CD8-positive, alpha-beta memory T cell (primary cell): Measurements from ENCODE around the gene RAD51AP2. TPM values are rescaled to one million over a fixed set of nuclear protein-coding genes. Genes with fewer than 3 reads are reported as not detected.

Source experiments
- CTCF ChIA-PET: fragments of 350-600 bp; sonication (Branson Sonifier 250); formaldehyde crosslinking; loops from one replicate; lab custom pipeline; 2021; ENCODE audit warnings: antibody characterized with exemption; lab: Charles Lee
- POLR2A ChIA-PET: fragments of 350-600 bp; sonication (Branson Sonifier 250); formaldehyde crosslinking; loops from one replicate; lab custom pipeline; 2021; ENCODE audit warnings: antibody characterized with exemption; lab: Charles Lee
- DNase-seq, 5 donors: peaks; one replicate each; pipeline versions ENCODE4 v3.0.0 to v3.0.0-alpha.2; 2020 to 2022; ENCODE audit warnings: mixed read lengths in 1 of 5
- H3K27ac ChIP-seq: one replicate; pipeline ENCODE4 v1.7.0; 2013; ENCODE audit warnings: low read depth, mild to moderate bottlenecking, low read length, moderate library complexity
- H3K27me3 ChIP-seq: 2 replicates; pipeline ENCODE4 v1.7.0; 2013; ENCODE audit warnings: low read length, mild to moderate bottlenecking; ENCODE audit not compliant: insufficient read depth, poor library complexity, severe bottlenecking
- H3K36me3 ChIP-seq: 2 replicates; pipeline ENCODE4 v1.7.0; 2013; ENCODE audit warnings: mild to moderate bottlenecking, low read length, moderate library complexity; ENCODE audit not compliant: insufficient read depth
- H3K4me1 ChIP-seq: 2 replicates; pipeline ENCODE4 v1.7.0; 2013; ENCODE audit warnings: mild to moderate bottlenecking, low read length, moderate library complexity; ENCODE audit not compliant: insufficient read depth
- H3K4me3 ChIP-seq: 2 replicates; pipeline ENCODE4 v1.7.0; 2013; ENCODE audit warnings: mild to moderate bottlenecking, low read length
- H3K9me3 ChIP-seq: 2 replicates; pipeline ENCODE4 v1.7.0; 2013; ENCODE audit warnings: mild to moderate bottlenecking, low read length
- H3K27ac Mint-ChIP-seq, 8 donors: one replicate each; pipeline ENCODE4 v1.8.0; 2020 to 2021; ENCODE audit warnings: mixed read lengths in 8 of 8, mild to moderate bottlenecking in 6 of 8, inconsistent platforms in 3 of 8, moderate library complexity in 3 of 8
- H3K27me3 Mint-ChIP-seq, 2 donors: one replicate each; pipeline ENCODE4 v1.8.0; 2020 to 2021; ENCODE audit warnings: mixed read lengths in 2 of 2, mild to moderate bottlenecking in 1 of 2, moderate library complexity in 1 of 2
- H3K36me3 Mint-ChIP-seq, 3 donors: one replicate each; pipeline ENCODE4 v1.8.0; 2020 to 2021; ENCODE audit warnings: mixed read lengths in 3 of 3, inconsistent platforms in 1 of 3, mild to moderate bottlenecking in 1 of 3
- H3K4me1 Mint-ChIP-seq, 3 donors: one replicate each; pipeline ENCODE4 v1.8.0; 2020 to 2021; ENCODE audit warnings: mixed read lengths in 3 of 3, inconsistent platforms in 1 of 3, mild to moderate bottlenecking in 1 of 3
- H3K4me3 Mint-ChIP-seq, 7 donors: one replicate each; pipeline ENCODE4 v1.8.0; 2020 to 2021; ENCODE audit warnings: mixed read lengths in 7 of 7, mild to moderate bottlenecking in 6 of 7, moderate library complexity in 4 of 7, inconsistent platforms in 2 of 7
- H3K9me3 Mint-ChIP-seq, 5 donors: one replicate each; pipeline ENCODE4 v1.8.0; 2020 to 2022; ENCODE audit warnings: mixed read lengths in 5 of 5, mild to moderate bottlenecking in 3 of 5, moderate library complexity in 2 of 5, inconsistent platforms in 1 of 5
- polyA plus RNA-seq: library from polyadenylated mRNA; unstranded; fragments of 300-500 nt; fragmentation: Illumina TruSeq; gene quantifications from one replicate; pipeline ENCODE4 v1.2.3, GENCODE V29; 2021
- total RNA-seq, 2 experiments: library from RNA; stranded (reverse); gene quantifications; one replicate each; pipeline ENCODE4 v1.2.3, GENCODE V29; 2021

The RAD51AP2 gene
- total and polyA plus RNA-seq, 3 experiments from 2014 or later, result not detected

- H3K9me3 ChIP-seq, result no peaks in the 10 kb centered on the region
Measured at GRCh38 chr2:17475286-17475685, 43.0 kb downstream of the RAD51AP2 start.

DNA sequence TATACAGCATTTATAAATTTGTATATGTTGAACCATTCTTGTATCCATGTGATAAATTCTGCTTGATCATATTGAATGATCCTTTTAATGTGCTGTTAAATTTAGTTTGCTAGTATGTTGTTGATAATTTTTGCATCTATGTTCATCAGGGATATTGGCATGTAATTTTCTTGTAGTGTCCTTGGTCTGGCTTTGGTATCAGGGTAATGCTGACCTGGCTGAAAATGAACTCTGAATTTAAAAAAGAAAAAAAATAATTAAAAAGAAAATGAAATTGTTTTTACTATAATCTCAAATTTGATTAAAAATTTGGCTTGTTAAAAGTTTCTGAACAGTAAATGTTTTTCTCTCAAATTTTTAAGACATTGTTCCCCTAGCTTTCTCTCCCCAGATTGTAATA lies 46.3 kb downstream of the RAD51AP2 start:
- Histone ChIP-seq H3K27ac (no peak overlapping the region), H3K36me3 (no peaks in the 10 kb centered on the region), H3K27me3 (no peaks in the 10 kb centered on the region), H3K4me1 (no peaks in the 10 kb centered on the region), H3K4me3 (no peak overlapping the region), H3K9me3 (no peaks in the 10 kb centered on the region)
- ChIA-PET CTCF (no interaction called here), POLR2A (no interaction called here)
- Mint-ChIP-seq H3K4me1 (no peaks in the 10 kb centered on the region), H3K36me3 (no peaks in the 10 kb centered on the region), H3K9me3 (peaks cover 12 to 48% (median 19%) of the 10 kb centered on the region in 5 donors), H3K4me3 (no peak overlapping the region), H3K27me3 (no peaks in the 10 kb centered on the region), H3K27ac (no peak overlapping the region)
- DNase-seq, result no peak

More at GRCh38 chr2:17475286-17475685, 43.0 kb downstream of the RAD51AP2 start:
- no peak overlapping the region for H3K4me3 ChIP-seq
- no peaks in the 10 kb centered on the region for H3K4me1 ChIP-seq
- no peak overlapping the region for H3K27ac ChIP-seq
- ChIA-PET POLR2A (no interaction called here), CTCF (no interaction called here)
- Mint-ChIP-seq H3K4me3 (no peak overlapping the region), H3K27me3 (no peaks in the 10 kb centered on the region), H3K36me3 (no peaks in the 10 kb centered on the region), H3K9me3 (peaks cover 6 to 19% (median 11%) of the 10 kb centered on the region in 5 donors), H3K27ac (no peak overlapping the region), H3K4me1 (no peaks in the 10 kb centered on the region)
- DNase-seq, result no peak
- no peaks in the 10 kb centered on the region for H3K27me3 ChIP-seq
- H3K36me3 ChIP-seq, result no peaks in the 10 kb centered on the region

GRCh38 chr2:17470855-17471641 lies 47.2 kb downstream of the RAD51AP2 start:
- Histone ChIP-seq H3K4me3 (no peak overlapping the region), H3K9me3 (no peaks in the 10 kb centered on the region), H3K27me3 (no peaks in the 10 kb centered on the region), H3K36me3 (no peaks in the 10 kb centered on the region), H3K4me1 (no peaks in the 10 kb centered on the region), H3K27ac (no peak overlapping the region)
- H3K4me3 Mint-ChIP-seq, result no peak overlapping the region
- no peak for DNase-seq
- H3K4me1 Mint-ChIP-seq, result no peaks in the 10 kb centered on the region
- H3K36me3 Mint-ChIP-seq, result no peaks in the 10 kb centered on the region
- H3K9me3 Mint-ChIP-seq, result peaks cover 14 to 49% (median 18%) of the 10 kb centered on the region in 5 donors
- POLR2A ChIA-PET, result no interaction called here
- H3K27me3 Mint-ChIP-seq, result no peaks in the 10 kb centered on the region
- H3K27ac Mint-ChIP-seq, result no peak overlapping the region
- CTCF ChIA-PET, result no interaction called here

GRCh38 chr2:17461087-17461475 lies 57.2 kb downstream of the RAD51AP2 start:
- Mint-ChIP-seq H3K4me3 (no peak overlapping the region), H3K27ac (no peak overlapping the region), H3K27me3 (no peaks in the 10 kb centered on the region), H3K4me1 (no peaks in the 10 kb centered on the region), H3K36me3 (no peaks in the 10 kb centered on the region), H3K9me3 (peaks cover 2 to 11% (median 6%) of the 10 kb centered on the region in 5 donors)
- ChIA-PET POLR2A (no interaction called here), CTCF (no interaction called here)
- Histone ChIP-seq H3K4me1 (no peaks in the 10 kb centered on the region), H3K36me3 (no peaks in the 10 kb centered on the region), H3K27ac (no peak overlapping the region), H3K4me3 (no peak overlapping the region), H3K27me3 (no peaks in the 10 kb centered on the region), H3K9me3 (no peaks in the 10 kb centered on the region)
- no peak for DNase-seq

Other genes starting within 250 kb of the RAD51AP2 start
- not detected for gene VSNL1, start 22.3 kb upstream of the RAD51AP2 start, total RNA-seq
- not detected for gene VSNL1, start 22.3 kb upstream of the RAD51AP2 start, polyA plus RNA-seq
- 10 to 100 TPM; 23.7 to 25.7 TPM for gene SMC6, start 235.4 kb upstream of the RAD51AP2 start, total RNA-seq
- 15.8 TPM for gene SMC6, start 235.4 kb upstream of the RAD51AP2 start, polyA plus RNA-seq
- gene GEN1, start 235.7 kb upstream of the RAD51AP2 start, total RNA-seq, result 10 to 100 TPM; 23.6 to 28.8 TPM
- 0.31 TPM for gene GEN1, start 235.7 kb upstream of the RAD51AP2 start, polyA plus RNA-seq